Activated CD8-positive, alpha-beta memory T cell treated with anti-CD3 and anti-CD28 coated beads, Interleukin-2, amount 10 ng/mL, durations not matched to agents 7 days and 5 days (primary cell): ENCODE results near the gene DIS3. TPM values are rescaled to one million over a fixed set of nuclear protein-coding genes. Genes with fewer than 3 reads are reported as not detected.
A peak's percentile ranks its signal among the peaks of the same experiment; 100 is the strongest.
"Not testable (repeated sequence)": the region's sequence is repeated elsewhere in the genome, so short reads cannot be mapped to it uniquely, and the experiment has no call there.

Source experiments
- ATAC-seq: fragments of 150-1000 bp; cut with Tn5 transposase; one replicate; pipeline ENCODE4 v1.10.0; 2021; ENCODE audit warnings: moderate library complexity
- CTCF ChIA-PET: fragments of 350-600 bp; sonication (Branson Sonifier 250); formaldehyde crosslinking; loops from one replicate; lab custom pipeline; 2021; ENCODE audit warnings: antibody characterized with exemption; lab: Charles Lee
- DNase-seq: peaks from one replicate; pipeline ENCODE4 v3.0.0-alpha.2; 2020
- H3K27ac Mint-ChIP-seq: one replicate; pipeline ENCODE4 v1.8.0; 2021; ENCODE audit warnings: mild to moderate bottlenecking, mixed read lengths
- H3K27me3 Mint-ChIP-seq: one replicate; pipeline ENCODE4 v1.8.0; 2021; ENCODE audit warnings: mixed read lengths
- H3K36me3 Mint-ChIP-seq: one replicate; pipeline ENCODE4 v1.8.0; 2021; ENCODE audit warnings: mild to moderate bottlenecking, mixed read lengths
- H3K4me1 Mint-ChIP-seq: one replicate; pipeline ENCODE4 v1.8.0; 2021; ENCODE audit warnings: mixed read lengths
- H3K4me3 Mint-ChIP-seq: one replicate; pipeline ENCODE4 v1.8.0; 2021; ENCODE audit warnings: mild to moderate bottlenecking, moderate library complexity, mixed read lengths
- H3K9me3 Mint-ChIP-seq: one replicate; pipeline ENCODE4 v1.8.0; 2022; ENCODE audit warnings: low read depth, mixed read lengths
- total RNA-seq, 2 experiments: library from RNA; stranded (reverse); gene quantifications; one replicate each; pipeline ENCODE4 v1.2.3, GENCODE V29; 2021

The DIS3 gene
- 10 to 100 TPM; 32.4 to 40.4 TPM for total RNA-seq

GRCh38 chr13:72781451-72782439, at the start of gene DIS3, which contains the start of gene PIBF1:
DIS3 (minus strand) TSS chr13:72781900; CDS start chr13:72781832, 68 bp downstream.
PIBF1 (plus strand) TSS chr13:72782133; CDS start chr13:72783470, 1,337 bp downstream.
- H3K27ac Mint-ChIP-seq = peak within 1 kb of the TSS; percentile 99
- H3K27me3 Mint-ChIP-seq = no peaks in the 10 kb centered on the region
- DNase-seq (peak; percentile 99), ATAC-seq (peak; percentile 98)
- H3K4me1 Mint-ChIP-seq = peaks cover 55% of the 10 kb centered on the region
- CTCF ChIA-PET = interaction anchor here (2.4 kb wide), 1 partner anchor 53 kb away, joined by 9 read pairs; the partner anchor contains the start of gene BORA
- no peaks in the 10 kb centered on the region for H3K9me3 Mint-ChIP-seq
- H3K36me3 Mint-ChIP-seq = peaks cover 41% of the 10 kb centered on the region
- peak within 1 kb of the TSS; percentile 100 for H3K4me3 Mint-ChIP-seq

- H3K9me3 Mint-ChIP-seq = no peaks in the 10 kb centered on the region
- H3K4me3 Mint-ChIP-seq = no peak overlapping the region
- H3K27ac Mint-ChIP-seq = no peak overlapping the region
- DNase-seq (no peak), ATAC-seq (no peak)
- peaks cover 44% of the 10 kb centered on the region for H3K36me3 Mint-ChIP-seq
- H3K27me3 Mint-ChIP-seq = no peaks in the 10 kb centered on the region
- peaks cover 2% of the 10 kb centered on the region for H3K4me1 Mint-ChIP-seq
- CTCF ChIA-PET = no interaction called here
Observed at GRCh38 chr13:72823724-72824123, 42.0 kb upstream of the DIS3 start.

GRCh38 chr13:72823081-72823480, 41.4 kb upstream of the DIS3 start:
- H3K4me1 Mint-ChIP-seq = peaks cover 2% of the 10 kb centered on the region
- no peak overlapping the region for H3K4me3 Mint-ChIP-seq
- H3K27me3 Mint-ChIP-seq = no peaks in the 10 kb centered on the region
- DNase-seq (no peak), ATAC-seq (no peak)
- H3K27ac Mint-ChIP-seq = no peak overlapping the region
- no peaks in the 10 kb centered on the region for H3K9me3 Mint-ChIP-seq
- peaks cover 40% of the 10 kb centered on the region for H3K36me3 Mint-ChIP-seq
- CTCF ChIA-PET = no interaction called here

GRCh38 chr13:72820898-72821279, 39.2 kb upstream of the DIS3 start:
- ATAC-seq (no peak), DNase-seq (no peak)
- no peaks in the 10 kb centered on the region for H3K9me3 Mint-ChIP-seq
- H3K36me3 Mint-ChIP-seq = peaks cover 28% of the 10 kb centered on the region
- H3K27me3 Mint-ChIP-seq = no peaks in the 10 kb centered on the region
- no peak overlapping the region for H3K27ac Mint-ChIP-seq
- CTCF ChIA-PET = no interaction called here
- H3K4me1 Mint-ChIP-seq = peaks cover 2% of the 10 kb centered on the region
- no peak overlapping the region for H3K4me3 Mint-ChIP-seq

- H3K4me3 Mint-ChIP-seq = no peak overlapping the region
- no peaks in the 10 kb centered on the region for H3K27me3 Mint-ChIP-seq
- CTCF ChIA-PET = interaction anchor here (1.0 kb wide), 1 partner anchor 13 kb away, joined by 4 read pairs; no protein-coding TSS in a partner anchor
- no peak overlapping the region for H3K27ac Mint-ChIP-seq
- no peak for ATAC-seq
- no peak for DNase-seq
- H3K4me1 Mint-ChIP-seq = peaks cover 2% of the 10 kb centered on the region
- no peaks in the 10 kb centered on the region for H3K9me3 Mint-ChIP-seq
- H3K36me3 Mint-ChIP-seq = peaks cover 27% of the 10 kb centered on the region
Observed at GRCh38 chr13:72820156-72820897, 38.6 kb upstream of the DIS3 start.

GRCh38 chr13:72808917-72809500, 27.3 kb upstream of the DIS3 start:
- ATAC-seq = no peak
- peaks cover 32% of the 10 kb centered on the region for H3K36me3 Mint-ChIP-seq
- H3K27me3 Mint-ChIP-seq = no peaks in the 10 kb centered on the region
- CTCF ChIA-PET = interaction anchor here (0.5 to 1.7 kb wide), 4 partner anchors 21 to 898 kb away, joined by 3 to 4 read pairs (median 4); no protein-coding TSS in a partner anchor
- no peak for DNase-seq
- H3K27ac Mint-ChIP-seq = peak overlapping the region; percentile 49
- H3K4me1 Mint-ChIP-seq = peaks cover 2% of the 10 kb centered on the region
- H3K9me3 Mint-ChIP-seq = no peaks in the 10 kb centered on the region
- no peak overlapping the region for H3K4me3 Mint-ChIP-seq

- H3K4me3 Mint-ChIP-seq, H3K27me3 Mint-ChIP-seq, H3K27ac Mint-ChIP-seq, CTCF ChIA-PET, ATAC-seq, H3K4me1 Mint-ChIP-seq, DNase-seq, H3K9me3 Mint-ChIP-seq: not testable (repeated sequence)
- peaks cover 37% of the 10 kb centered on the region for H3K36me3 Mint-ChIP-seq
Observed at GRCh38 chr13:72806514-72806913, 24.8 kb upstream of the DIS3 start.

GRCh38 chr13:72805676-72806346, 24.1 kb upstream of the DIS3 start:
- no peak for ATAC-seq
- H3K36me3 Mint-ChIP-seq = peaks cover 40% of the 10 kb centered on the region
- H3K27me3 Mint-ChIP-seq = no peaks in the 10 kb centered on the region
- H3K27ac Mint-ChIP-seq = no peak overlapping the region
- no peak for DNase-seq
- CTCF ChIA-PET = no interaction called here
- H3K4me3 Mint-ChIP-seq = no peak overlapping the region
- no peaks in the 10 kb centered on the region for H3K9me3 Mint-ChIP-seq
- H3K4me1 Mint-ChIP-seq = peaks cover 2% of the 10 kb centered on the region

GRCh38 chr13:72804301-72804700, 22.6 kb upstream of the DIS3 start:
- Mint-ChIP-seq H3K27me3 (no peaks in the 10 kb centered on the region), H3K4me3 (no peak overlapping the region), H3K4me1 (peaks cover 2% of the 10 kb centered on the region), H3K36me3 (peaks cover 42% of the 10 kb centered on the region), H3K9me3 (no peaks in the 10 kb centered on the region), H3K27ac (no peak overlapping the region)
- CTCF ChIA-PET = no interaction called here
- DNase-seq (no peak), ATAC-seq (no peak)

- Mint-ChIP-seq H3K9me3 (no peaks in the 10 kb centered on the region), H3K27me3 (no peaks in the 10 kb centered on the region), H3K36me3 (peaks cover 48% of the 10 kb centered on the region), H3K4me3 (no peak overlapping the region), H3K27ac (no peak overlapping the region), H3K4me1 (peaks cover 2% of the 10 kb centered on the region)
- CTCF ChIA-PET = no interaction called here
- no peak for ATAC-seq
- no peak for DNase-seq
Observed at GRCh38 chr13:72798817-72799216, 17.1 kb upstream of the DIS3 start.

- no peak for ATAC-seq
- CTCF ChIA-PET = no interaction called here
- no peak for DNase-seq
- peaks cover 5% of the 10 kb centered on the region for H3K4me1 Mint-ChIP-seq
- no peak overlapping the region for H3K4me3 Mint-ChIP-seq
- H3K9me3 Mint-ChIP-seq = peaks cover 2% of the 10 kb centered on the region
- H3K36me3 Mint-ChIP-seq = peaks cover 60% of the 10 kb centered on the region
- H3K27me3 Mint-ChIP-seq = no peaks in the 10 kb centered on the region
- H3K27ac Mint-ChIP-seq = no peak overlapping the region
Observed at GRCh38 chr13:72792640-72793039, 10.9 kb upstream of the DIS3 start.

- DNase-seq (no peak), ATAC-seq (no peak)
- no peak overlapping the region for H3K27ac Mint-ChIP-seq
- peaks cover 2% of the 10 kb centered on the region for H3K9me3 Mint-ChIP-seq
- no peaks in the 10 kb centered on the region for H3K27me3 Mint-ChIP-seq
- peaks cover 46% of the 10 kb centered on the region for H3K36me3 Mint-ChIP-seq
- CTCF ChIA-PET = no interaction called here
- no peak overlapping the region for H3K4me3 Mint-ChIP-seq
- peaks cover 21% of the 10 kb centered on the region for H3K4me1 Mint-ChIP-seq
Observed at GRCh38 chr13:72788831-72789230, 7.1 kb upstream of the DIS3 start.

- Mint-ChIP-seq H3K4me1 (peaks cover 39% of the 10 kb centered on the region), H3K36me3 (peaks cover 33% of the 10 kb centered on the region)
- ATAC-seq, CTCF ChIA-PET, H3K27me3 Mint-ChIP-seq, H3K9me3 Mint-ChIP-seq, DNase-seq, H3K27ac Mint-ChIP-seq, H3K4me3 Mint-ChIP-seq: not testable (repeated sequence)
Observed at GRCh38 chr13:72784679-72785078, 3.0 kb upstream of the DIS3 start.
